Stomach (tissue), 9 donors: ENCODE measurements around the gene CTCF. TPM values are rescaled to one million over a fixed set of nuclear protein-coding genes. Genes with fewer than 3 reads are reported as not detected.
A peak's percentile ranks its signal among the peaks of the same experiment; 100 is the strongest.

Experiments
- DNase-seq, 2 donors: peaks; one replicate each; pipeline versions ENCODE4 v3.0.0 to v3.0.0-alpha.2; 2013 to 2019
- H3K27ac ChIP-seq, 5 donors: fragments of 200-600 bp in 4 of 5; sonication (generic) in 4 of 5; one replicate each; pipeline ENCODE4 v1.5.1; 2013 to 2019; ENCODE audit warnings: mild to moderate bottlenecking in 1 of 5, moderate library complexity in 1 of 5
- H3K27me3 ChIP-seq, 3 donors: fragments of 200-600 bp; sonication (generic); one replicate each; pipeline ENCODE4 v1.5.1; 2017 to 2019; ENCODE audit warnings: mixed run types in 1 of 3
- H3K36me3 ChIP-seq, 4 donors: fragments of 200-600 bp; sonication (generic); 1 replicate in 3 of 4; 2 replicates in 1 of 4; pipeline ENCODE4 v1.5.1; 2016 to 2019
- H3K4me1 ChIP-seq, 4 donors: fragments of 200-600 bp; sonication (generic); one replicate each; pipeline ENCODE4 v1.5.1; 2016 to 2019
- H3K4me3 ChIP-seq, 4 donors: fragments of 200-600 bp; sonication (generic) in 3 of 4; one replicate each; pipeline ENCODE4 v1.5.1; 2016 to 2019; ENCODE audit warnings: mild to moderate bottlenecking in 1 of 4
- H3K9me3 ChIP-seq, 4 donors: fragments of 200-600 bp; sonication (generic); one replicate each; pipeline ENCODE4 v1.5.1; 2016 to 2019
- CTCF ChIP-seq, 7 experiments: fragments of 450-650 bp in 4 of 7; fragments of 200-600 bp in 3 of 7; sonication (generic) in 3 of 7; IDR thresholded peaks; one replicate each; pipeline ENCODE4 v1.5.1; 2016 to 2019; ENCODE audit warnings: antibody characterized with exemption in 7 of 7, control low read depth in 2 of 7, mild to moderate bottlenecking in 1 of 7
- EP300 ChIP-seq: sonication (generic); formaldehyde crosslinking; IDR thresholded peaks from one replicate; pipeline ENCODE4 v1.6.1; 2017; ENCODE audit warnings: antibody characterized with exemption
- POLR2A ChIP-seq, 4 donors: fragments of 450-650 bp; IDR thresholded peaks; one replicate each; pipeline ENCODE4 v1.6.1; 2016; ENCODE audit warnings: antibody characterized with exemption in 4 of 4, control low read depth in 2 of 4, mild to moderate bottlenecking in 1 of 4, moderate library complexity in 1 of 4
- POLR2AphosphoS5 ChIP-seq, 3 donors: sonication (generic); formaldehyde crosslinking; IDR thresholded peaks; one replicate each; pipeline ENCODE4 v1.6.1; 2016; ENCODE audit warnings: antibody characterized with exemption in 3 of 3
- WGBS, 5 donors: extraction: QIAGEN DNeasy Blood & Tissue Kit in 3 of 5; methylation state at CpG; one replicate each; pipeline versions ENCODE4 v1.1.5 to v1.1.7; 2013 to 2018; 5-methylcytosine and 5-hydroxymethylcytosine counted together
- intact Hi-C: fragments of 100-400 bp; cut with DNase I; formaldehyde crosslinking; loops from one replicate; pipeline ENCODE4 v1.15.1; 2023; ENCODE audit warnings: low total_unique reads
- polyA plus RNA-seq, 3 donors: library from polyadenylated mRNA; stranded (reverse); fragments of 200-250 nt; gene quantifications; one replicate each; pipeline ENCODE4 v1.2.3, GENCODE V29; 2013
- total RNA-seq, 5 donors: library from RNA; depleted of rRNA; stranded (reverse); fragments of >200 nt; gene quantifications; one replicate each; pipeline versions ENCODE4 v1.1.0 to v1.2.3, GENCODE V29; 2014 to 2016
- donor health status: healthy with polysubstance abuse.
- donor health status: Bipolar disorder and iron deficiency.
- donor health status: healthy.

Gene CTCF
- total and polyA plus RNA-seq, 8 donors = 15.0 to 47.3 (median 33.4) TPM

GRCh38 chr16:67663151-67663876, 101.0 kb downstream of the CTCF start:
- no peak overlapping the region for H3K27ac ChIP-seq
- TF ChIP-seq CTCF (IDR thresholded peaks at IDR 0.05) (no peak), EP300 (no peak), POLR2A (IDR thresholded peaks at IDR 0.05) (no peak), POLR2AphosphoS5 (IDR thresholded peaks at IDR 0.05) (no peak)
- 69 to 85% (median 81%) methylated on average over 7 to 25 of the region's 25 CpGs for WGBS, 5 donors
- H3K9me3 ChIP-seq = no peaks in the 10 kb centered on the region
- peaks cover 9 to 27% (median 16%) of the 10 kb centered on the region in 4 donors for H3K36me3 ChIP-seq
- H3K4me1 ChIP-seq = peaks cover 44 to 63% (median 59%) of the 10 kb centered on the region in 4 donors
- intact Hi-C loops = no loop called here
- H3K27me3 ChIP-seq = no peaks in the 10 kb centered on the region
- peak in 1 of 2 donors; percentile 44 for DNase-seq
- H3K4me3 ChIP-seq = no peak overlapping the region

- Histone ChIP-seq H3K4me3 (no peak overlapping the region), H3K27ac (no peak overlapping the region), H3K36me3 (peaks cover 9 to 23% (median 15%) of the 10 kb centered on the region in 4 donors), H3K9me3 (no peaks in the 10 kb centered on the region), H3K27me3 (no peaks in the 10 kb centered on the region), H3K4me1 (peaks cover 42 to 61% (median 58%) of the 10 kb centered on the region in 4 donors)
- TF ChIP-seq POLR2A (IDR thresholded peaks at IDR 0.05) = no peak
- TF ChIP-seq CTCF (IDR thresholded peaks at IDR 0.05) = no peak
- no peak for TF ChIP-seq EP300
- TF ChIP-seq POLR2AphosphoS5 (IDR thresholded peaks at IDR 0.05) = no peak
- intact Hi-C loops = no loop called here
- DNase-seq = no peak
- WGBS, 5 donors = 90 to 96% (median 94%) methylated on average over 6 of the region's 6 CpGs
Observed at GRCh38 chr16:67663877-67664222, 101.5 kb downstream of the CTCF start.

GRCh38 chr16:67664258-67664657, 101.9 kb downstream of the CTCF start:
- no peak overlapping the region for H3K27ac ChIP-seq
- intact Hi-C loops = no loop called here

GRCh38 chr16:67664871-67665270, 102.5 kb downstream of the CTCF start:
- Histone ChIP-seq H3K9me3 (no peaks in the 10 kb centered on the region), H3K36me3 (peaks cover 9 to 23% (median 15%) of the 10 kb centered on the region in 4 donors), H3K27me3 (no peaks in the 10 kb centered on the region), H3K27ac (no peak overlapping the region), H3K4me1 (peaks cover 34 to 51% (median 48%) of the 10 kb centered on the region in 4 donors), H3K4me3 (no peak overlapping the region)
- DNase-seq = no peak
- TF ChIP-seq EP300 (no peak), POLR2A (IDR thresholded peaks at IDR 0.05) (no peak), POLR2AphosphoS5 (IDR thresholded peaks at IDR 0.05) (no peak), CTCF (IDR thresholded peaks at IDR 0.05) (no peak)
- intact Hi-C loops = no loop called here
- 82 to 94% (median 90%) methylated on average over 7 of the region's 7 CpGs for WGBS, 5 donors

More at GRCh38 chr16:67664258-67664657, 101.9 kb downstream of the CTCF start:
- Histone ChIP-seq H3K27me3 (no peaks in the 10 kb centered on the region), H3K4me1 (peaks cover 38 to 57% (median 54%) of the 10 kb centered on the region in 4 donors), H3K9me3 (no peaks in the 10 kb centered on the region), H3K4me3 (no peak overlapping the region), H3K36me3 (peaks cover 9 to 23% (median 15%) of the 10 kb centered on the region in 4 donors)
- WGBS, 5 donors = 79 to 92% (median 86%) methylated on average over 4 of the region's 4 CpGs
- TF ChIP-seq CTCF (IDR thresholded peaks at IDR 0.05) (no peak), POLR2A (IDR thresholded peaks at IDR 0.05) (no peak), POLR2AphosphoS5 (IDR thresholded peaks at IDR 0.05) (no peak), EP300 (no peak)
- DNase-seq = peak in 1 of 2 donors; percentile 50
